GM21360 (cell line): ENCODE results near the gene VPREB3.

Experiments used
- ATAC-seq: cut with Tn5 transposase; IDR thresholded peaks from one replicate; pipeline ENCODE4 v1.9.1; 2021; ENCODE audit warnings: mild to moderate bottlenecking, moderate library complexity; ENCODE audit not compliant: unreplicated experiment

Gene VPREB3

DNA sequence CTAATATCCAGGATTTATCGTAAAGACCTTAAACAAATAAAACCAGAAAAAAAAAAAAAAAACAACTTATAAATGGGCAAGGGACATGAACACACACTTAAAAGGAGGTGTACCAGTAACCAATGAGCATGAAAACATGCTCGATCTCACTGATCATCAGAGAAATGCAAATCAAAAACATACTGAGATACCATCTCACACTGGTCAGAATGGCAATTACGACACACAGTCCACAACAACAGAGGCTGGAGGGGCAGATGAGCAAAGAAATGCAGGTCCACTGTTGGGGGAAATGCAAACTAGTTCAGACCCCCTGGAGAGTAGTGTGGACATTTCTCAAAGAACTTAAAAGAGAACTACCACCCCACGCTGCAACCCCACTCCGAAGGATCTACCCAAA is 50.2 kb downstream of the VPREB3 start:
- ATAC-seq, result no peak
